HCT116 (cell line): ENCODE results near the gene MRFAP1L1.

Experiments
- EZH2 ChIP-seq: fragments of 200-600 bp; sonication (generic); IDR thresholded peaks from 2 replicates; pipeline ENCODE4 v1.6.1; 2017; ENCODE audit warnings: antibody characterized with exemption, mixed run types
- POLR2A ChIP-seq: IDR thresholded peaks from 2 replicates; pipeline ENCODE4 v1.7.0; 2011; ENCODE audit warnings: borderline replicate concordance; ENCODE audit not compliant: insufficient read depth, insufficient read length; ENCODE audit errors: extremely low read depth
- POLR2AphosphoS5 ChIP-seq: IDR thresholded peaks from 2 replicates; pipeline ENCODE4 v1.6.1; 2011; ENCODE audit warnings: mild to moderate bottlenecking, low read depth, low read length, moderate library complexity
- TF ChIP-seq, protein P1 (sequence below): IDR thresholded peaks from 2 replicates; pipeline ENCODE4 v1.6.1; 2011; ENCODE audit warnings: mild to moderate bottlenecking, low read length, moderate library complexity; ENCODE audit not compliant: insufficient replicate concordance; ENCODE audit errors: extremely low read depth
- TF ChIP-seq, protein P2 (sequence below), 3 experiments: fragments of 200-600 bp in 1 of 3; sonication (generic) in 1 of 3; IDR thresholded peaks in 2 of 3; conservative IDR thresholded peaks in 1 of 3; 2 replicates each; pipeline ENCODE4 v1.5.1; 2012 to 2017; ENCODE audit warnings: low read depth in 2 of 3, low read length in 2 of 3, antibody characterized with exemption in 1 of 3, borderline replicate concordance in 1 of 3, control low read depth in 1 of 3, mild to moderate bottlenecking in 1 of 3, mixed read lengths in 1 of 3, mixed run types in 1 of 3, moderate library complexity in 1 of 3; ENCODE audit not compliant: insufficient read depth in 1 of 3

DNA sequence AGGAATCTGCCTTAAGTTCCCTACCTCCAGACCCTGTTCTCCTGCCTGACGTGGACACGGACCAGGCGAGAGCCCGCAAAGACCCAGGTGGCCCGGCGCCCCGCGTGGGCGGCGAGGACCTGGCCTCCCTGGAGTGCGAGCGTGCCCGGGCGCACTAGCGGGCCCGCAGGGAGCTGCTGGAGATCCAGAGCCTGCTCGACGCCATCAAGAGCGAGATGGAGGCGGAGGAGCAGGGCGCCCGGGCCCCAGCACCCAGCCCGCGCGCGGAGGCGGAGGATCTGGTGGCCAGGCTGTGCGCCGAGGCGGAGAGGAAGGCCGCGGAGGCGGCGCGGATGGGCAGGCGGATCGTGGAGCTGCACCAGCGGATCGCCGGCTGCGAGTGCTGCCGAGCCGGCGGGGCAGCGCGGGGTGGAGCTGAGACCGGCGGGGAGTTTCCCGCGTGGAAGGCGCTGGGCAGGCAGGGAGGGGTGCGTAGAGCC is 51.0 kb downstream of the MRFAP1L1 start:
- TF ChIP-seq POLR2AphosphoS5 (no peak), POLR2A (no peak), EZH2 (no peak)
- TF ChIP-seq, protein P1, sequence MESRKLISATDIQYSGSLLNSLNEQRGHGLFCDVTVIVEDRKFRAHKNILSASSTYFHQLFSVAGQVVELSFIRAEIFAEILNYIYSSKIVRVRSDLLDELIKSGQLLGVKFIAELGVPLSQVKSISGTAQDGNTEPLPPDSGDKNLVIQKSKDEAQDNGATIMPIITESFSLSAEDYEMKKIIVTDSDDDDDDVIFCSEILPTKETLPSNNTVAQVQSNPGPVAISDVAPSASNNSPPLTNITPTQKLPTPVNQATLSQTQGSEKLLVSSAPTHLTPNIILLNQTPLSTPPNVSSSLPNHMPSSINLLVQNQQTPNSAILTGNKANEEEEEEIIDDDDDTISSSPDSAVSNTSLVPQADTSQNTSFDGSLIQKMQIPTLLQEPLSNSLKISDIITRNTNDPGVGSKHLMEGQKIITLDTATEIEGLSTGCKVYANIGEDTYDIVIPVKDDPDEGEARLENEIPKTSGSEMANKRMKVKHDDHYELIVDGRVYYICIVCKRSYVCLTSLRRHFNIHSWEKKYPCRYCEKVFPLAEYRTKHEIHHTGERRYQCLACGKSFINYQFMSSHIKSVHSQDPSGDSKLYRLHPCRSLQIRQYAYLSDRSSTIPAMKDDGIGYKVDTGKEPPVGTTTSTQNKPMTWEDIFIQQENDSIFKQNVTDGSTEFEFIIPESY, result no peak
- TF ChIP-seq, protein P2, sequence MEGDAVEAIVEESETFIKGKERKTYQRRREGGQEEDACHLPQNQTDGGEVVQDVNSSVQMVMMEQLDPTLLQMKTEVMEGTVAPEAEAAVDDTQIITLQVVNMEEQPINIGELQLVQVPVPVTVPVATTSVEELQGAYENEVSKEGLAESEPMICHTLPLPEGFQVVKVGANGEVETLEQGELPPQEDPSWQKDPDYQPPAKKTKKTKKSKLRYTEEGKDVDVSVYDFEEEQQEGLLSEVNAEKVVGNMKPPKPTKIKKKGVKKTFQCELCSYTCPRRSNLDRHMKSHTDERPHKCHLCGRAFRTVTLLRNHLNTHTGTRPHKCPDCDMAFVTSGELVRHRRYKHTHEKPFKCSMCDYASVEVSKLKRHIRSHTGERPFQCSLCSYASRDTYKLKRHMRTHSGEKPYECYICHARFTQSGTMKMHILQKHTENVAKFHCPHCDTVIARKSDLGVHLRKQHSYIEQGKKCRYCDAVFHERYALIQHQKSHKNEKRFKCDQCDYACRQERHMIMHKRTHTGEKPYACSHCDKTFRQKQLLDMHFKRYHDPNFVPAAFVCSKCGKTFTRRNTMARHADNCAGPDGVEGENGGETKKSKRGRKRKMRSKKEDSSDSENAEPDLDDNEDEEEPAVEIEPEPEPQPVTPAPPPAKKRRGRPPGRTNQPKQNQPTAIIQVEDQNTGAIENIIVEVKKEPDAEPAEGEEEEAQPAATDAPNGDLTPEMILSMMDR (IDR thresholded peaks at IDR 0.05 in 2 of 3, conservative IDR thresholded peaks at IDR 0.05 in 1 of 3; ENCODE audit: borderline replicate concordance in 1 of 3, insufficient read depth in 1 of 3, low read depth in 2 of 3, low read length in 2 of 3), result no peak
